ACC112 (cell line): ENCODE results near the gene KCNJ9.
A peak's percentile ranks its signal among the peaks of the same experiment; 100 is the strongest.
"Not testable (repeated sequence)": the region's sequence is repeated elsewhere in the genome, so short reads cannot be mapped to it uniquely, and the experiment has no call there.

ENCODE experiments used
- H2AFZ ChIP-seq: fragments of 200-600 bp; sonication (generic); one replicate; pipeline ENCODE4 v1.6.0; 2017; ENCODE audit warnings: antibody characterized with exemption, low read length; ENCODE audit not compliant: unreplicated experiment
- H3K27ac ChIP-seq: fragments of 200-600 bp; sonication (generic); 2 replicates; pipeline ENCODE4 v1.5.1; 2014; ENCODE audit warnings: low read depth, mild to moderate bottlenecking, antibody characterized with exemption, low read length, moderate library complexity
- H3K27me3 ChIP-seq: fragments of 200-600 bp; sonication (generic); 2 replicates; pipeline ENCODE4 v1.6.1; 2014; ENCODE audit warnings: mild to moderate bottlenecking, antibody characterized with exemption, low read length, moderate library complexity, mixed read lengths; ENCODE audit not compliant: insufficient read depth
- H3K36me3 ChIP-seq: fragments of 200-600 bp; sonication (generic); 2 replicates; pipeline ENCODE4 v1.6.1; 2016; ENCODE audit warnings: mild to moderate bottlenecking, antibody characterized with exemption, low read length, moderate library complexity, mixed read lengths; ENCODE audit not compliant: insufficient read depth
- H3K4me1 ChIP-seq: fragments of 200-600 bp; sonication (generic); one replicate; pipeline ENCODE4 v1.6.1; 2016; ENCODE audit warnings: low read length, mixed read lengths; ENCODE audit not compliant: insufficient read depth, unreplicated experiment, control insufficient read depth
- H3K4me3 ChIP-seq: fragments of 200-600 bp; sonication (generic); 2 replicates; pipeline ENCODE4 v1.5.1; 2014; ENCODE audit warnings: mild to moderate bottlenecking, low read depth, low read length
- H3K79me2 ChIP-seq: fragments of 200-600 bp; sonication (generic); one replicate; pipeline ENCODE4 v1.6.0; 2016; ENCODE audit warnings: low read length; ENCODE audit not compliant: control insufficient read depth, unreplicated experiment, insufficient read depth

Gene KCNJ9

GRCh38 chr1:160081261-160081936 lies at the start of gene KCNJ9:
KCNJ9 (plus strand) TSS chr1:160081538; CDS start chr1:160084031, 2,493 bp downstream.
- Histone ChIP-seq H3K4me3 (no peak within 1 kb of the TSS), H3K79me2 (no peaks in the 10 kb centered on the region), H3K4me1 (peaks cover 8% of the 10 kb centered on the region), H3K27ac (no peak within 1 kb of the TSS), H3K36me3 (no peaks in the 10 kb centered on the region), H2AFZ (no peak within 1 kb of the TSS), H3K27me3 (peaks cover 65% of the 10 kb centered on the region)

GRCh38 chr1:160032165-160032820 lies 49.0 kb upstream of the KCNJ9 start:
- Histone ChIP-seq H3K27me3 (no peaks in the 10 kb centered on the region), H3K79me2 (no peaks in the 10 kb centered on the region), H3K36me3 (no peaks in the 10 kb centered on the region), H3K4me1 (peaks cover 13% of the 10 kb centered on the region), H3K27ac (no peak overlapping the region), H3K4me3 (peak overlapping the region; percentile 86), H2AFZ (peak overlapping the region; percentile 91)

- Histone ChIP-seq H2AFZ (no peak overlapping the region), H3K36me3 (no peaks in the 10 kb centered on the region), H3K27me3 (peaks cover 19% of the 10 kb centered on the region), H3K4me3 (no peak overlapping the region), H3K79me2 (no peaks in the 10 kb centered on the region), H3K4me1 (no peaks in the 10 kb centered on the region), H3K27ac (no peak overlapping the region)
These were observed 40.9 kb upstream of the KCNJ9 start for GRCh38 chr1:160040476-160040875.

DNA sequence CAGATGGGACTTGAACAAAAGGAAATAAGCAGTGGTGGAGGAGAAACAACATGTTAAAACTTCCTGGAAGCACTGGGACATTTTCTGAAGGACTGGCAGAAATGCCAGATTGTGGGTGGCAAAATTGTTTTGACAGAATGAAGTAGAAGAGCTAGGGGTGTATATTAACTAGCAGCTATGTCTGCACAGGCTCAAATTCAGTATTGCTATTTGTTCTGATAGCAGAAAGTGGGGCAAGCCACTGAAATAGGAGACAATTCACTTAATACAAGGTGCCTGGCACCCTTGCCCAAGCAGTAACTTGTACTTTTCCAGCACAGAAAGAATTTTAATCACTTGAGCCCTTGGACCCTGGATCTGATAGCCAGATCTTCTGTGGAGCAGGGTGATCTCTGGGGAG lies 37.8 kb upstream of the KCNJ9 start:
- Histone ChIP-seq H3K27me3 (peaks cover 33% of the 10 kb centered on the region), H3K27ac (no peak overlapping the region), H3K4me1 (no peaks in the 10 kb centered on the region), H2AFZ (no peak overlapping the region), H3K79me2 (no peaks in the 10 kb centered on the region), H3K36me3 (no peaks in the 10 kb centered on the region), H3K4me3 (no peak overlapping the region)

- Histone ChIP-seq H3K36me3 (no peaks in the 10 kb centered on the region), H3K4me3 (no peak overlapping the region), H2AFZ (no peak overlapping the region), H3K79me2 (no peaks in the 10 kb centered on the region), H3K4me1 (no peaks in the 10 kb centered on the region), H3K27ac (no peak overlapping the region), H3K27me3 (peaks cover 37% of the 10 kb centered on the region)
These were observed 35.7 kb upstream of the KCNJ9 start for GRCh38 chr1:160045653-160046052.

GRCh38 chr1:160046494-160047110 lies 34.7 kb upstream of the KCNJ9 start:
- H3K79me2 ChIP-seq: no peaks in the 10 kb centered on the region
- peaks cover 43% of the 10 kb centered on the region for H3K27me3 ChIP-seq
- no peaks in the 10 kb centered on the region for H3K4me1 ChIP-seq
- H3K27ac ChIP-seq: no peak overlapping the region
- no peak overlapping the region for H3K4me3 ChIP-seq
- H3K36me3 ChIP-seq: no peaks in the 10 kb centered on the region
- H2AFZ ChIP-seq: peak overlapping the region; percentile 5

DNA sequence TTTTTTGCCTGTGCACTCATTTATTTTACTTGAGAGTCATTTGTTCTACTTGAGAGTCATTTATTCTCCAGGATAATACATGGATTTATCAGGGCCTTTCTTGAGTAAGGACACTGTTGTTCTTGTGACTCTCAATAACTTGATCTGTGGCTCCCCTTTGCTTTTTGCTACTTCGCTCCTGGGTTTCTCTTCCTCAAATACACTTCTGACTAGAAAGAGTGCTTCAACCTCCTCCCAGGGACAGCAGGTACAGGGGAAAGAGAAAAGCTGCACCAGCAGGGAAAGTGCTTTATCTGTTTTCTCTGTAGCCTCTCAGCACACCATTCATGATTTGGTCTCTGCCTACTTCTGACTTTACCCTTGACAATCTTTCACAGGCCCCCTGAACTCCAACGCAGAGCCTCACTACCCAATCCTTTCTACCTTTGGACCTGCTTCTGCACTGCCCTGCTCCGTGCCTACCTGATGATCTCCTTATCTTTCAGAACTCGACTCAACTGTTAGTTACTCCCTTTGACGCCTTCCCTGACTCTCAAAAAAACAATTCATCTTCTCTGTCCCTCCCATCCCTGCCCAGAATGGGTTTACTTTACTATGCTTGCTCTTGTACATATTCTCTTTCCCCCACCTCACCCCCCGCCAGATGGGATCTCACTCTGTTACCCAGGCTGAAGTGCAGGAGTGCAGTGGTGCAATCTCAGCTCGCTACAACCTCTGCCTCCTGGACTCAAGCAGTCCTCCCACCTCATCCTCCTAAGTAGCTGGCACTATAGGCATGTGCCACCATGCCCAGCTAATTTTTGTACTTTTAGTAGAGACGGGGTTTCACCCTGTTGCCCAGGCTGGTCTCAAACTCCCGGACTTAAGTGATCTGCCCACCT lies 34.0 kb upstream of the KCNJ9 start:
- Histone ChIP-seq H3K27me3 (peaks cover 50% of the 10 kb centered on the region), H3K36me3 (no peaks in the 10 kb centered on the region), H3K27ac (no peak overlapping the region), H3K4me3 (no peak overlapping the region), H2AFZ (peak overlapping the region; percentile 5), H3K79me2 (no peaks in the 10 kb centered on the region), H3K4me1 (no peaks in the 10 kb centered on the region)

DNA sequence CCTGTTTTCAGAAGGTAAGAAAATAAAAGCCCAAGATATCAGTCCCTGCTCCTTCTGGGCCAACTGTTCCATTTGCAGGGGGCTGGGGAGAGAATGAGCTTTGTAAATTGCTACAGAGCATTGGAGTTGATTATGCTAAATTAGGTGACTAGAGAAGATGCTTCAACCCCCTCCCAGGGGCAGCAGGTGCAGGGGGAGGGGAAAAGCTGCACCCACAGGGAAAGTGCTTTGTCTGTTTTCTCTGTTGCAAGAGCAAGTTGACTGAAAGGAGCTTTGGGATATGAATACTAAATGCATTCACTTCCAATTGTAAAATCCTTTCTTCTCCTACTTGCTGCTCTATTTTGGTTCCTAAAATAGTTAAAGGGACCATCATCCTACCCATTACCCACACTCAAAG lies 33.0 kb upstream of the KCNJ9 start:
- Histone ChIP-seq H3K36me3 (no peaks in the 10 kb centered on the region), H3K4me3 (no peak overlapping the region), H3K27me3 (peaks cover 60% of the 10 kb centered on the region), H3K79me2 (no peaks in the 10 kb centered on the region), H3K4me1 (no peaks in the 10 kb centered on the region), H2AFZ (no peak overlapping the region), H3K27ac (no peak overlapping the region)

- Histone ChIP-seq H3K79me2 (no peaks in the 10 kb centered on the region), H3K27me3 (peaks cover 63% of the 10 kb centered on the region), H3K4me1 (no peaks in the 10 kb centered on the region), H2AFZ (no peak overlapping the region), H3K27ac (no peak overlapping the region), H3K36me3 (no peaks in the 10 kb centered on the region), H3K4me3 (no peak overlapping the region)
These were observed 32.2 kb upstream of the KCNJ9 start for GRCh38 chr1:160049101-160049500.

GRCh38 chr1:160050182-160050581 lies 31.2 kb upstream of the KCNJ9 start:
- not testable (repeated sequence) for H3K4me3 ChIP-seq, H3K36me3 ChIP-seq, H3K27ac ChIP-seq

More at GRCh38 chr1:160050182-160050581, 31.2 kb upstream of the KCNJ9 start:
- not testable (repeated sequence) for H2AFZ ChIP-seq, H3K4me1 ChIP-seq, H3K79me2 ChIP-seq
- H3K27me3 ChIP-seq: peaks cover 63% of the 10 kb centered on the region
